Adrenal gland (tissue), 12 donors: ENCODE results near the gene TRIP10. TPM values are rescaled to one million over a fixed set of nuclear protein-coding genes. Genes with fewer than 3 reads are reported as not detected.

Experiments
- DNase-seq, 7 donors: peaks; one replicate each; pipeline ENCODE4 v3.0.0-alpha.2; 2019 to 2020
- H3K27ac ChIP-seq, 5 donors: fragments of 200-600 bp; sonication (generic) in 4 of 5; 1 replicate in 3 of 5; 2 replicates in 2 of 5; pipeline versions ENCODE4 v1.5.1 to v1.8.0; 2016 to 2020; ENCODE audit warnings: mild to moderate bottlenecking in 1 of 5
- H3K27me3 ChIP-seq: fragments of 200-600 bp; 2 replicates; pipeline ENCODE4 v1.8.0; 2021
- H3K36me3 ChIP-seq, 2 donors: fragments of 200-600 bp; replicated peaks in 1 of 2; 1 replicate in 1 of 2; 2 replicates in 1 of 2; pipeline versions ENCODE4 v1.5.1 to v1.8.0; 2018 to 2022
- H3K4me1 ChIP-seq, 2 donors: fragments of 200-600 bp; replicated peaks in 1 of 2; 1 replicate in 1 of 2; 2 replicates in 1 of 2; pipeline versions ENCODE4 v1.5.1 to v1.8.0; 2018 to 2021
- H3K4me3 ChIP-seq, 4 donors: fragments of 200-600 bp; sonication (generic) in 3 of 4; one replicate each; pipeline ENCODE4 v1.5.1; 2016 to 2018
- H3K9me3 ChIP-seq, 3 donors: fragments of 200-600 bp; sonication (generic) in 1 of 3; replicated peaks in 1 of 3; 1 replicate in 2 of 3; 2 replicates in 1 of 3; pipeline versions ENCODE4 v1.5.1 to v1.8.0; 2016 to 2021
- POLR2A ChIP-seq, 2 donors: fragments of 450-650 bp; IDR thresholded peaks; one replicate each; pipeline ENCODE4 v1.6.1; 2017; ENCODE audit warnings: antibody characterized with exemption in 2 of 2, mild to moderate bottlenecking in 2 of 2, moderate library complexity in 1 of 2
- WGBS, 4 donors: extraction: QIAGEN DNeasy Blood & Tissue Kit in 2 of 4; methylation state at CpG; one replicate each; pipeline versions ENCODE4 v1.1.5 to v1.1.7; 2013 to 2017; 5-methylcytosine and 5-hydroxymethylcytosine counted together
- intact Hi-C, 2 donors: fragments of 100-400 bp; cut with DNase I; formaldehyde crosslinking; loops; one replicate each; pipeline versions ENCODE4 v1.14.1 to v1.15.0; 2022 to 2023
- polyA plus RNA-seq, 3 donors: library from polyadenylated mRNA; stranded (reverse); fragments of 200-250 nt in 2 of 3; fragments of 350-450 nt in 1 of 3; fragmentation: Illumina TruSeq in 1 of 3; extraction: RNeasy Lipid Tissue Mini Kit (QIAGEN cat#74804) in 1 of 3; gene quantifications; one replicate each; pipeline ENCODE4 v1.2.3, GENCODE V29; 2013 to 2014
- total RNA-seq, 9 donors: library from RNA; depleted of rRNA in 4 of 9; stranded (reverse); fragments of >200 nt in 4 of 9; fragments of 120-200 nt in 1 of 9; fragmentation: NEBNext Ultra II Directional in 1 of 9; extraction: Animal tissue kit (Norgen Biotek cat#: 25700) in 1 of 9; gene quantifications; one replicate each; pipeline versions ENCODE4 v1.1.0 to v1.2.4, GENCODE V29; 2013 to 2023
- TF ChIP-seq, protein P1 (sequence below), 6 experiments: fragments of 450-650 bp in 4 of 6; fragments of 200-600 bp in 2 of 6; sonication (generic) in 1 of 6; IDR thresholded peaks; 1 replicate in 5 of 6; 2 replicates in 1 of 6; pipeline versions ENCODE4 v1.5.1 to v1.8.0; 2016 to 2021; ENCODE audit warnings: antibody characterized with exemption in 6 of 6, mild to moderate bottlenecking in 2 of 6, moderate library complexity in 1 of 6
- donor health status: healthy with polysubstance abuse.
- donor health status: Bipolar disorder and iron deficiency.
- donor health status: DM: yes; HTN: yes; CAD: no.
- donor health status: DM: no; HTN: no; CAD: no.
- donor health status: DM: no; HTN: no; CAD: no.
- donor health status: DM: yes; HTN: yes; CAD: no.

Gene TRIP10
- total and polyA plus RNA-seq, 12 donors = 22.5 to 425 (median 74.8) TPM

DNA sequence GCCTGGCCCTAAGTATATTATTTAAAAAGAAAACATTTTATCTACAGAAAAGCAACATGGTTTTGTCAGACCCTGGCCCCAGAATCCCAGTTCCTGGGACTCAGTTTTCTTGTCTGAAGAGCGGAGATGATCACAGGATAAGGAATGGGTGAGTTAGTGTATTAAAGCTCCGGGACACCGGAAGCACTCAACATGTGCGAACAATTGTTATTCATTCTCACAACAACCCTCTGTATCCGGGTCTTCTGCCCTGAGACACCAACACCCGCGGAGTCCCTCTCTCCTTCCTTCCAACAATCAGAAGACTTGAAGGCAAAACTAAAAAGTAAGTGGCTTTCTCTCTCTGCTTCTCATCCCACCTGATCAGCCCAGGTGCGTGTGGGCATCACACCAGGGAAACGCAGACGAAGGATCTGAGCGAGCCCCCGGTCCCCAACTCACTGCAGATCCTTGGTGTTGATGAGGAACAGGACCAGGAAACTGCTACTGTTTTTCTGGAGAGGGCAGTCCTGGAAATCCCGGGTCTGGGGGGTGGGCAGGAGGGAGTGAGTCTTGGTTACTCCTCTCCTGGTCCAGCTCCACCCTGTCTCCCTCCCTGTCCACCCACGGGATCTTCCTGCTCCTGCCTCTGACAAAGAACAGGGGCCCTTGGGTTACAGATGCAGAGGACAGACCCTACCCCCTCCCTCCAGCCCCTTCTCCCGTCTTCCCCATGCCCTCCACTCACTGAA lies 4.1 kb upstream of the TRIP10 start:
- intact Hi-C loops = loop anchor here in 1 of 2 donors (10.0 kb wide), 1 partner anchor 211 kb away; no protein-coding TSS in a partner anchor
- no peak overlapping the region for H3K4me3 ChIP-seq
- H3K27me3 ChIP-seq = no peaks in the 10 kb centered on the region
- TF ChIP-seq, protein P1, sequence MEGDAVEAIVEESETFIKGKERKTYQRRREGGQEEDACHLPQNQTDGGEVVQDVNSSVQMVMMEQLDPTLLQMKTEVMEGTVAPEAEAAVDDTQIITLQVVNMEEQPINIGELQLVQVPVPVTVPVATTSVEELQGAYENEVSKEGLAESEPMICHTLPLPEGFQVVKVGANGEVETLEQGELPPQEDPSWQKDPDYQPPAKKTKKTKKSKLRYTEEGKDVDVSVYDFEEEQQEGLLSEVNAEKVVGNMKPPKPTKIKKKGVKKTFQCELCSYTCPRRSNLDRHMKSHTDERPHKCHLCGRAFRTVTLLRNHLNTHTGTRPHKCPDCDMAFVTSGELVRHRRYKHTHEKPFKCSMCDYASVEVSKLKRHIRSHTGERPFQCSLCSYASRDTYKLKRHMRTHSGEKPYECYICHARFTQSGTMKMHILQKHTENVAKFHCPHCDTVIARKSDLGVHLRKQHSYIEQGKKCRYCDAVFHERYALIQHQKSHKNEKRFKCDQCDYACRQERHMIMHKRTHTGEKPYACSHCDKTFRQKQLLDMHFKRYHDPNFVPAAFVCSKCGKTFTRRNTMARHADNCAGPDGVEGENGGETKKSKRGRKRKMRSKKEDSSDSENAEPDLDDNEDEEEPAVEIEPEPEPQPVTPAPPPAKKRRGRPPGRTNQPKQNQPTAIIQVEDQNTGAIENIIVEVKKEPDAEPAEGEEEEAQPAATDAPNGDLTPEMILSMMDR (IDR thresholded peaks at IDR 0.05) = no peak
- TF ChIP-seq POLR2A (IDR thresholded peaks at IDR 0.05) = no peak
- peaks cover 20 to 26% of the 10 kb centered on the region in 2 donors for H3K4me1 ChIP-seq
- DNase-seq = no peak
- H3K9me3 ChIP-seq = no peaks in the 10 kb centered on the region
- 72 to 85% (median 79%) methylated on average over 14 to 15 of the region's 15 CpGs for WGBS, 4 donors
- H3K36me3 ChIP-seq = peaks cover 0 to 19% of the 10 kb centered on the region in 2 donors
- peak overlapping the region in 3 of 5 donors; percentile 85 to 98 (median 94) for H3K27ac ChIP-seq

DNA sequence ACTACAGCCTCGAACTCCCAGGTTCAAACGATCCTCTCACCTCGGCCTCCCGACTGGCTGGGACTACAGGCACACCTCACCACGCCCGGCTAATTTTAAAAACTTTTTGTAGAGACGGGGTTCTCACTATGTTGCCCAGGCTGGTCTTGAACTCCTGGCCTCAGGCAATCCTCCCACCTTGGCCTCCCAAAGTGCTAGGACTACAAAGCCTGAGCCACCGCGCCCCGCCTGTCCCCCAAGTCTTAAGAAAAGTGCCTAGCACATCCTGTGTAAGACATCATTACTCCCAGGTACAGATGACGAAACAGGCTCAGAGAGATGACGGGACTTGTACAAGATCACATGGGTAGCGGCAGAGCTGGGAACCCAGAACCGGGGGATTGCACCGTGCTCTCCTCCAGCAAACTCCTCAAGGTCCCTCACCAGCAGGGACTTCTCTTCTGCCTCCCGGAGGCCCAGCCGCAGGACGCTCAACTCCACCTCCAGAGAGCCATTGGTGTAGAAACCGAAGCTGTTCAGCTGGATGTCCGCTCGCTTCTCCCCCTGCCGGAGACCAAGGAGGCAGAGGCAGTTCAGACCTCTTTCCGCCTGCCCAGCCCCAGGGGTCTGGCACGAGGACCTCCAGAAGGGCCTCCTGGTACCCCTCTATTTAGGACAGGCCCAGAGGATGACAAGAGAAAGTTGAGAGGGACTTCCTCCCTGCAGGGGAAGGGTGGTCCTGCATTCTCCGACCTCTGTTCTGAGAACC lies 3.1 kb upstream of the TRIP10 start:
- 24 to 48% (median 28%) methylated on average over 10 to 25 of the region's 25 CpGs for WGBS, 4 donors
- Histone ChIP-seq H3K9me3 (no peaks in the 10 kb centered on the region), H3K27me3 (no peaks in the 10 kb centered on the region), H3K36me3 (peaks cover 0 to 19% of the 10 kb centered on the region in 2 donors), H3K4me1 (peaks cover 24 to 33% of the 10 kb centered on the region in 2 donors), H3K4me3 (peak overlapping the region; percentile 50 to 96 (median 80)), H3K27ac (peak overlapping the region; percentile 85 to 98 (median 90))
- peak; percentile 72 to 92 (median 90) for DNase-seq
- intact Hi-C loops = loop anchor here in 1 of 2 donors (10.0 kb wide), 1 partner anchor 212 kb away; no protein-coding TSS in a partner anchor
- peak in 1 of 2 donors; percentile 79 for TF ChIP-seq POLR2A (IDR thresholded peaks at IDR 0.05)
- TF ChIP-seq, protein P1 (IDR thresholded peaks at IDR 0.05) = peak; percentile 27 to 80 (median 69)

DNA sequence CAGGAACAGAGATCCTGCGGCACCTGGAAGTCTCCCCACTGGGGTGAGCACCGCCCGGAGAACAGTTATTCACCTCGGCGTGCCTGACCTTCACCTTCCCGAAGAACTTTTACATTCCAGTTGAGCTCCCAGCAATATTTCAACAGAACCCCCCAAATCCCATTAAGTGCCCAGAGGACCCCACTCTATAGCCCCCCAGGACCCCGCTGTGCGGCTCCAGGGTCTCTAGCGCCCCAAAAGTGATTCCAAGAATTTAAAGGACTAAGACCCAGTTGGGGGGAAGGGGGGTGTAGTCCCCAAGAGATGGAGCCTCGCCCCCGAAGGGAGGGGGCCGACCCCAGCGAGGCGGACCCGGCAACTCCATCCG lies 2.6 kb upstream of the TRIP10 start:
- no peaks in the 10 kb centered on the region for H3K9me3 ChIP-seq
- peak in 2 of 7 donors; percentile 46 to 51 for DNase-seq
- H3K27me3 ChIP-seq = no peaks in the 10 kb centered on the region
- TF ChIP-seq, protein P1 (IDR thresholded peaks at IDR 0.05) = peak in 1 of 6 experiments; percentile 45
- TF ChIP-seq POLR2A (IDR thresholded peaks at IDR 0.05) = no peak
- 0 to 1% (median 0%) methylated on average over 11 to 16 of the region's 16 CpGs for WGBS, 4 donors
- peaks cover 0 to 15% of the 10 kb centered on the region in 2 donors for H3K36me3 ChIP-seq
- peaks cover 26 to 38% of the 10 kb centered on the region in 2 donors for H3K4me1 ChIP-seq
- peak overlapping the region; percentile 50 to 96 (median 80) for H3K4me3 ChIP-seq
- peak overlapping the region; percentile 85 to 98 (median 90) for H3K27ac ChIP-seq
- intact Hi-C loops = loop anchor here in 1 of 2 donors (10.0 kb wide), 1 partner anchor 212 kb away; no protein-coding TSS in a partner anchor
